Type B pancreatic cell (in vitro differentiated cells): ENCODE results near the gene TLR9. TPM values are rescaled to one million over a fixed set of nuclear protein-coding genes. Genes with fewer than 3 reads are reported as not detected.

Source experiments
- DNase-seq: peaks from one replicate; pipeline ENCODE4 v3.0.0; 2021; ENCODE audit warnings: mixed read lengths; ENCODE audit not compliant: unreplicated experiment; ENCODE audit errors: extremely low spot score
- H3K27ac Mint-ChIP-seq: 2 replicates; pipeline ENCODE4 v1.8.0; 2021; ENCODE audit warnings: mild to moderate bottlenecking, mixed read lengths
- H3K27me3 Mint-ChIP-seq: 2 replicates; pipeline ENCODE4 v1.8.0; 2021; ENCODE audit warnings: mixed read lengths
- H3K36me3 Mint-ChIP-seq: 2 replicates; pipeline ENCODE4 v1.8.0; 2021; ENCODE audit warnings: mixed read lengths
- H3K4me1 Mint-ChIP-seq: one replicate; pipeline ENCODE4 v1.8.0; 2021; ENCODE audit warnings: mixed read lengths; ENCODE audit not compliant: unreplicated experiment
- H3K4me3 Mint-ChIP-seq: 2 replicates; pipeline ENCODE4 v1.8.0; 2021; ENCODE audit warnings: mild to moderate bottlenecking, mixed read lengths
- H3K9me3 Mint-ChIP-seq: 2 replicates; pipeline ENCODE4 v1.8.0; 2021; ENCODE audit warnings: mixed read lengths
- CTCF ChIP-seq: fragments of 200-600 bp; sonication (generic); conservative IDR thresholded peaks from 2 replicates; pipeline ENCODE4 v1.5.0; 2021; ENCODE audit warnings: antibody characterized with exemption, mild to moderate bottlenecking
- total RNA-seq: library from RNA; stranded (reverse); gene quantifications from 2 replicates; pipeline ENCODE4 v1.2.1, GENCODE V29; 2021; ENCODE audit warnings: low replicate concordance

The TLR9 gene
- total RNA-seq, 1 donor from 2014 or later: 0.22 TPM

- H3K27ac Mint-ChIP-seq: peak overlapping the region; percentile 18
- H3K9me3 Mint-ChIP-seq: no peaks in the 10 kb centered on the region
- peaks cover 4% of the 10 kb centered on the region for H3K4me1 Mint-ChIP-seq
- no peak for DNase-seq
- no peaks in the 10 kb centered on the region for H3K27me3 Mint-ChIP-seq
- TF ChIP-seq CTCF: no peak
- no peak overlapping the region for H3K4me3 Mint-ChIP-seq
- peaks cover 41% of the 10 kb centered on the region for H3K36me3 Mint-ChIP-seq
These were observed 31.2 kb upstream of the TLR9 start for GRCh38 chr3:52256622-52257021.

- no peak for DNase-seq
- no peak overlapping the region for H3K4me3 Mint-ChIP-seq
- TF ChIP-seq CTCF: no peak
- peaks cover 4% of the 10 kb centered on the region for H3K4me1 Mint-ChIP-seq
- no peaks in the 10 kb centered on the region for H3K27me3 Mint-ChIP-seq
- no peak overlapping the region for H3K27ac Mint-ChIP-seq
- no peaks in the 10 kb centered on the region for H3K9me3 Mint-ChIP-seq
- H3K36me3 Mint-ChIP-seq: peaks cover 40% of the 10 kb centered on the region
These were observed 30.7 kb upstream of the TLR9 start for GRCh38 chr3:52256159-52256558.

GRCh38 chr3:52254608-52255007, 29.2 kb upstream of the TLR9 start:
- peaks cover 41% of the 10 kb centered on the region for H3K36me3 Mint-ChIP-seq
- peaks cover 4% of the 10 kb centered on the region for H3K4me1 Mint-ChIP-seq
- H3K27me3 Mint-ChIP-seq: no peaks in the 10 kb centered on the region
- H3K9me3 Mint-ChIP-seq: no peaks in the 10 kb centered on the region
- no peak for DNase-seq
- TF ChIP-seq CTCF: no peak
- H3K27ac Mint-ChIP-seq: no peak overlapping the region
- no peak overlapping the region for H3K4me3 Mint-ChIP-seq

GRCh38 chr3:52253314-52254304, 28.2 kb upstream of the TLR9 start:
- Mint-ChIP-seq H3K9me3 (no peaks in the 10 kb centered on the region), H3K36me3 (peaks cover 34% of the 10 kb centered on the region), H3K4me1 (peaks cover 4% of the 10 kb centered on the region), H3K4me3 (peak overlapping the region; percentile 17), H3K27ac (peak overlapping the region; percentile 86), H3K27me3 (no peaks in the 10 kb centered on the region)
- no peak for DNase-seq
- TF ChIP-seq CTCF: no peak

GRCh38 chr3:52250122-52250521, 24.7 kb upstream of the TLR9 start:
- H3K27ac Mint-ChIP-seq: peak overlapping the region; percentile 65
- H3K36me3 Mint-ChIP-seq: peaks cover 15% of the 10 kb centered on the region
- no peak for TF ChIP-seq CTCF
- peaks cover 5% of the 10 kb centered on the region for H3K27me3 Mint-ChIP-seq
- DNase-seq: no peak
- no peaks in the 10 kb centered on the region for H3K9me3 Mint-ChIP-seq
- H3K4me3 Mint-ChIP-seq: no peak overlapping the region
- H3K4me1 Mint-ChIP-seq: peaks cover 4% of the 10 kb centered on the region
